A549 (cell line): Measurements from ENCODE around the gene HOATZ. TPM values are rescaled to one million over a fixed set of nuclear protein-coding genes. Genes with fewer than 3 reads are reported as not detected.

Experiments used
- ATAC-seq, 2 experiments: fragments of 200-7000 bp in 1 of 2; fragments of >200 bp in 1 of 2; cut with Nextera tagmentation in 1 of 2; cut with Tn5 transposase in 1 of 2; 3 replicates each; pipeline versions ENCODE4 v1.8.0 to v1.9.1; 2018 to 2020; ENCODE audit warnings: mild to moderate bottlenecking in 1 of 2, moderate library complexity in 1 of 2
- CTCF ChIA-PET: fragments of 300-600 bp; sonication (Branson Sonifier 250); formaldehyde crosslinking; extraction: SDS; loops from one replicate; lab custom pipeline; 2021; ENCODE audit warnings: antibody characterized with exemption, inconsistent platforms; lab: Yijun Ruan, JAX
- POLR2A ChIA-PET: fragments of 350-600 bp; formaldehyde crosslinking; extraction: SDS; loops from one replicate; lab custom pipeline; 2021; ENCODE audit warnings: antibody characterized with exemption, inconsistent platforms; lab: Yijun Ruan, JAX
- DNase-seq, 2 experiments: peaks; one replicate each; pipeline versions ENCODE4 v3.0.0 to v3.0.0-alpha.2; 2011 to 2016; ENCODE audit warnings: low read depth in 1 of 2, low spot score in 1 of 2
- FAIRE-seq: peaks from 2 replicates; lab custom pipeline; 2011; peaks lifted over from hg19 to GRCh38; lab: Jason Lieb, UNC
- H3K27ac ChIP-seq, 2 experiments: fragments of >200 bp; sonication (Bioruptor Twin); formaldehyde crosslinking; 3 replicates each; pipeline ENCODE4 v1.5.1; 2016 to 2017
- H3K4me1 ChIP-seq: fragments of >200 bp; sonication (Bioruptor Twin); formaldehyde crosslinking; 3 replicates; pipeline ENCODE4 v1.6.1; 2016
- H3K4me2 ChIP-seq: fragments of >200 bp; sonication (Bioruptor Twin); formaldehyde crosslinking; 3 replicates; pipeline ENCODE4 v1.6.1; 2016
- H3K4me3 ChIP-seq: fragments of >200 bp; sonication (Bioruptor Twin); formaldehyde crosslinking; 3 replicates; pipeline ENCODE4 v1.5.1; 2016
- H3K9me3 ChIP-seq: fragments of >200 bp; sonication (Bioruptor Twin); formaldehyde crosslinking; 3 replicates; pipeline ENCODE4 v1.6.1; 2016
- BHLHE40 ChIP-seq: IDR thresholded peaks from 2 replicates; pipeline ENCODE4 v1.6.1; 2012; ENCODE audit warnings: low read depth, low read length, inconsistent platforms
- CBX2 ChIP-seq: fragments of 200-600 bp; sonication (generic); IDR thresholded peaks from 2 replicates; pipeline ENCODE4 v1.6.1; 2016; ENCODE audit warnings: low read depth, mild to moderate bottlenecking, borderline replicate concordance
- CBX8 ChIP-seq: fragments of 200-600 bp; sonication (generic); IDR thresholded peaks from 2 replicates; pipeline ENCODE4 v1.6.1; 2016
- CEBPB ChIP-seq, 2 experiments: fragments of >200 bp in 1 of 2; sonication (Bioruptor Twin) in 1 of 2; formaldehyde crosslinking in 1 of 2; IDR thresholded peaks; 2 replicates each; pipeline ENCODE4 v1.6.1; 2012 to 2016
- CHD2 ChIP-seq: fragments of 150-350 bp; IDR thresholded peaks from 2 replicates; pipeline ENCODE4 v1.6.1; 2014; ENCODE audit warnings: low read length; ENCODE audit not compliant: partially characterized antibody
- EHMT2 ChIP-seq: fragments of 200-600 bp; sonication (generic); IDR thresholded peaks from 2 replicates; pipeline ENCODE4 v1.6.1; 2016; ENCODE audit warnings: antibody characterized with exemption, low read depth, mild to moderate bottlenecking, moderate library complexity
- EP300 ChIP-seq, 2 experiments: fragments of >200 bp; sonication (Bioruptor Twin); formaldehyde crosslinking; IDR thresholded peaks; 2 replicates in 1 of 2; 3 replicates in 1 of 2; pipeline ENCODE4 v1.6.1; 2016 to 2017
- ESRRA ChIP-seq: fragments of 150-350 bp; IDR thresholded peaks from 2 replicates; pipeline ENCODE4 v1.6.1; 2014; ENCODE audit warnings: mild to moderate bottlenecking, low read length, borderline replicate concordance
- GATA3 ChIP-seq: IDR thresholded peaks from 2 replicates; pipeline ENCODE4 v1.6.1; 2012; ENCODE audit warnings: borderline replicate concordance
- HDAC2 ChIP-seq: fragments of 200-600 bp; sonication (generic); IDR thresholded peaks from 2 replicates; pipeline ENCODE4 v1.6.1; 2016
- HEYL ChIP-seq: fragments of 250-450 bp; sonication (Bioruptor Pico); IDR thresholded peaks from 2 replicates; pipeline ENCODE4 v1.8.0; 2021; ENCODE audit warnings: mild to moderate bottlenecking, moderate library complexity
- HOXA7 ChIP-seq: fragments of 250-450 bp; sonication (Bioruptor Pico); IDR thresholded peaks from 2 replicates; pipeline ENCODE4 v1.5.0; 2020; ENCODE audit warnings: mild to moderate bottlenecking, moderate library complexity
- JUN ChIP-seq, 2 experiments: fragments of >200 bp; sonication (Bioruptor Twin); formaldehyde crosslinking; IDR thresholded peaks; 2 replicates in 1 of 2; 3 replicates in 1 of 2; pipeline ENCODE4 v1.6.1; 2016 to 2017
- KDM5A ChIP-seq: fragments of 200-600 bp; sonication (generic); IDR thresholded peaks from 2 replicates; pipeline ENCODE4 v1.6.1; 2016; ENCODE audit warnings: antibody characterized with exemption, mild to moderate bottlenecking
- MAFK ChIP-seq: fragments of 450-650 bp; IDR thresholded peaks from 2 replicates; pipeline ENCODE4 v1.6.1; 2014; ENCODE audit not compliant: partially characterized antibody
- MAZ ChIP-seq: fragments of 150-350 bp; IDR thresholded peaks from 2 replicates; pipeline ENCODE4 v1.6.1; 2014; ENCODE audit warnings: antibody characterized with exemption, low read depth, low read length, borderline replicate concordance
- MYC ChIP-seq: IDR thresholded peaks from 2 replicates; pipeline ENCODE4 v1.6.1; 2012; ENCODE audit warnings: mild to moderate bottlenecking, inconsistent platforms, low read length, improper control_type of control experiment, borderline replicate concordance
- NFE2L2 ChIP-seq: fragments of 150-350 bp; conservative IDR thresholded peaks from 2 replicates; pipeline ENCODE4 v1.6.1; 2014; ENCODE audit warnings: low read length
- NR3C1 ChIP-seq: fragments of >200 bp; sonication (Bioruptor Twin); formaldehyde crosslinking; IDR thresholded peaks from 3 replicates; pipeline ENCODE4 v1.6.1; 2017
- PHF8 ChIP-seq: fragments of 200-600 bp; sonication (generic); IDR thresholded peaks from 2 replicates; pipeline ENCODE4 v1.6.1; 2016; ENCODE audit warnings: low read depth, mild to moderate bottlenecking, antibody characterized with exemption, moderate library complexity, borderline replicate concordance
- POLR2AphosphoS2 ChIP-seq: conservative IDR thresholded peaks from 2 replicates; pipeline ENCODE4 v1.6.1; 2012; ENCODE audit warnings: low read length, improper control_type of control experiment, inconsistent platforms
- RAD21 ChIP-seq, 2 experiments: fragments of >200 bp in 1 of 2; sonication (Bioruptor Twin) in 1 of 2; formaldehyde crosslinking in 1 of 2; IDR thresholded peaks in 1 of 2; conservative IDR thresholded peaks in 1 of 2; 2 replicates in 1 of 2; 3 replicates in 1 of 2; pipeline ENCODE4 v1.6.1; 2012 to 2018; ENCODE audit warnings: inconsistent platforms in 1 of 2
- RARB ChIP-seq: fragments of 250-450 bp; sonication (Bioruptor Pico); IDR thresholded peaks from 2 replicates; pipeline ENCODE4 v1.8.0; 2021; ENCODE audit warnings: mild to moderate bottlenecking, moderate library complexity
- RNF2 ChIP-seq: fragments of 200-600 bp; sonication (generic); IDR thresholded peaks from 2 replicates; pipeline ENCODE4 v1.6.1; 2016; ENCODE audit warnings: low read depth, mild to moderate bottlenecking, antibody characterized with exemption, moderate library complexity, borderline replicate concordance
- TFCP2L1 ChIP-seq: fragments of 250-450 bp; sonication (Bioruptor Pico); IDR thresholded peaks from 2 replicates; pipeline ENCODE4 v1.5.0; 2021; ENCODE audit warnings: mild to moderate bottlenecking
- ZC3H11A ChIP-seq: fragments of 450-650 bp; IDR thresholded peaks from 2 replicates; pipeline ENCODE4 v1.6.1; 2014; ENCODE audit warnings: antibody characterized with exemption, mild to moderate bottlenecking
- ZNF302 ChIP-seq: fragments of 250-450 bp; sonication (Bioruptor Pico); IDR thresholded peaks from 2 replicates; pipeline ENCODE4 v1.9.0; 2021; ENCODE audit warnings: inconsistent platforms, mild to moderate bottlenecking, moderate library complexity
- ZSCAN20 ChIP-seq: fragments of 250-450 bp; sonication (Bioruptor Pico); IDR thresholded peaks from 2 replicates; pipeline ENCODE4 v1.8.0; 2022; ENCODE audit warnings: mild to moderate bottlenecking, moderate library complexity
- WGBS: methylation state at CpG from one replicate; pipeline ENCODE4 v1.1.6; 2017; ENCODE audit errors: missing lambda C conversion rate; 5-methylcytosine and 5-hydroxymethylcytosine counted together
- polyA plus RNA-seq, 4 experiments: library from polyadenylated mRNA; depleted of rRNA in 3 of 4; stranded (reverse); fragments of >200 nt; fragmentation: RNase III in 1 of 4; extraction: RNeasy Plus Mini Kit Qiagen cat#74134 plus additional on column Dnase treatment in 1 of 4; gene quantifications; 2 replicates in 3 of 4; 3 replicates in 1 of 4; pipeline ENCODE4 v1.2.3, GENCODE V29; 2011 to 2017
- TF ChIP-seq, protein P1 (sequence below): fragments of >200 bp; sonication (Bioruptor Twin); formaldehyde crosslinking; IDR thresholded peaks from 2 replicates; pipeline ENCODE4 v1.6.1; 2016
- TF ChIP-seq, protein P2 (sequence below): fragments of 450-650 bp; IDR thresholded peaks from 2 replicates; pipeline ENCODE4 v1.6.1; 2014; ENCODE audit warnings: antibody characterized with exemption
- TF ChIP-seq, protein P3 (sequence below): fragments of >200 bp; sonication (Bioruptor Twin); formaldehyde crosslinking; IDR thresholded peaks from 3 replicates; pipeline ENCODE4 v1.5.1; 2016
- TF ChIP-seq, protein P4 (sequence below): fragments of 250-450 bp; sonication (Bioruptor Pico); IDR thresholded peaks from 2 replicates; pipeline ENCODE4 v1.5.0; 2020; ENCODE audit warnings: low read depth, mild to moderate bottlenecking, moderate library complexity
- TF ChIP-seq, protein P5 (sequence below): fragments of >200 bp; sonication (Bioruptor Twin); formaldehyde crosslinking; IDR thresholded peaks from 3 replicates; pipeline ENCODE4 v1.6.1; 2016

Gene HOATZ
- polyA plus RNA-seq, 2 of the 4 experiments (the other 2 are of a cell fraction): not detected

DNA sequence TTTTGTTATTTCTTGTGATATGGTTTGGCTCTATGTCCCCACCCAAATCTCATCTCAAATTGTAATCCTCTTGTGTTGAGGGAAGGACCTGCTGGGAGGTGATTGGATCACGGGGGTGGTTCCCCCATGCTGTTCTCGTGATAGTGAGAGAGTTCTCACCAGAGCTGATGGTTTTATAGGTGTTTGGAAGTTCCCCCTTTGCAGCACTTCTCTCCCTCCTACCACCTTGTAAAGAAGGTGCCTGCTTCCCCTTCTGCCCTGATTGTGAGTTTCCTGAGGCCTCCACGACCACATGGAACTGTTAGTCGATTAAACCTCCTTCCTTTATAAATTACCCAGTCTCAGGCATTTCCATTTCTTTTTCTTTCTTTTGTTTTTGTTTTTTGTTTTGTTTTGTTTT, 63.2 kb downstream of the HOATZ start:
- ChIA-PET POLR2A (no interaction called here), CTCF (no interaction called here)
- ATAC-seq (no peak), FAIRE-seq (no peak), DNase-seq (no peak)
- Histone ChIP-seq H3K4me2 (no peak overlapping the region), H3K4me1 (no peaks in the 10 kb centered on the region), H3K9me3 (no peaks in the 10 kb centered on the region), H3K27ac (no peak overlapping the region), H3K4me3 (no peak overlapping the region)
- 40% methylated on average over 4 of the region's 4 CpGs for WGBS
- TF ChIP-seq POLR2AphosphoS2: no peak
- TF ChIP-seq RARB (CRISPR knock-in tag): no peak
- TF ChIP-seq HEYL (CRISPR knock-in tag): no peak
- no peak for TF ChIP-seq EP300 (IDR thresholded peaks at IDR 0.05)
- no peak for TF ChIP-seq MAFK
- no peak for TF ChIP-seq KDM5A
- TF ChIP-seq, protein P1, sequence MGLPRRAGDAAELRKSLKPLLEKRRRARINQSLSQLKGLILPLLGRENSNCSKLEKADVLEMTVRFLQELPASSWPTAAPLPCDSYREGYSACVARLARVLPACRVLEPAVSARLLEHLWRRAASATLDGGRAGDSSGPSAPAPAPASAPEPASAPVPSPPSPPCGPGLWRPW: no peak
- TF ChIP-seq CEBPB (IDR thresholded peaks at IDR 0.05): no peak
- no peak for TF ChIP-seq BHLHE40
- TF ChIP-seq, protein P2, sequence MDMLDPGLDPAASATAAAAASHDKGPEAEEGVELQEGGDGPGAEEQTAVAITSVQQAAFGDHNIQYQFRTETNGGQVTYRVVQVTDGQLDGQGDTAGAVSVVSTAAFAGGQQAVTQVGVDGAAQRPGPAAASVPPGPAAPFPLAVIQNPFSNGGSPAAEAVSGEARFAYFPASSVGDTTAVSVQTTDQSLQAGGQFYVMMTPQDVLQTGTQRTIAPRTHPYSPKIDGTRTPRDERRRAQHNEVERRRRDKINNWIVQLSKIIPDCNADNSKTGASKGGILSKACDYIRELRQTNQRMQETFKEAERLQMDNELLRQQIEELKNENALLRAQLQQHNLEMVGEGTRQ: no peak
- no peak for TF ChIP-seq CBX2
- no peak for TF ChIP-seq GATA3
- TF ChIP-seq JUN (IDR thresholded peaks at IDR 0.05): no peak
- no peak for TF ChIP-seq ZSCAN20 (CRISPR knock-in tag)
- TF ChIP-seq CHD2: no peak
- no peak for TF ChIP-seq HDAC2
- TF ChIP-seq PHF8: no peak
- no peak for TF ChIP-seq RNF2

DNA sequence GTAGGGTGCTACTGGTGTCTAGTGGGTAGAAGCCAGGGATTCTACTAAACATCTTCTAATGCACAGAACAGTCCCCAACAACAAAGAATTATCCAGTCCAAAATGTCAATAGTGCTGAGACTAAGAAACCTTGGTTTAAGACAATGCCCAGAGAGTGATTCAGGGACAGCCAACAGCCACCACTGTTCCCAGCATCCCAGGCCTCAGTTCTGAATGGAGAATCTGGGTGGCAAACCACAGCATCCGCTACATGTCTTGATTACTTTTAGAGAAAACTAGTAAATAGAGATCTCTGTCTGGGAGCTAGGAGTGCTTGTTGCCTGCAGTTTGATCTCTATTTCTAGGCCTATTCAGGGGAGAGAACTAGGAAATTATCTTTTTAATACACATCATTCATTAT, 66.8 kb downstream of the HOATZ start:
- 100% methylated on average over 1 of the region's 1 CpG for WGBS
- no peak for TF ChIP-seq ZC3H11A
- TF ChIP-seq MAZ: no peak
- no peak for TF ChIP-seq HOXA7 (CRISPR knock-in tag)
- no peak for TF ChIP-seq CEBPB (IDR thresholded peaks at IDR 0.05)
- no peak for TF ChIP-seq HEYL (CRISPR knock-in tag)
- no peak for ATAC-seq
- no peak overlapping the region for H3K4me3 ChIP-seq
- no peaks in the 10 kb centered on the region for H3K9me3 ChIP-seq
- no peak overlapping the region for H3K4me2 ChIP-seq
- H3K4me1 ChIP-seq: no peaks in the 10 kb centered on the region
- ChIA-PET CTCF (no interaction called here), POLR2A (no interaction called here)
- FAIRE-seq: no peak
- no peak overlapping the region for H3K27ac ChIP-seq
- DNase-seq: no peak

DNA sequence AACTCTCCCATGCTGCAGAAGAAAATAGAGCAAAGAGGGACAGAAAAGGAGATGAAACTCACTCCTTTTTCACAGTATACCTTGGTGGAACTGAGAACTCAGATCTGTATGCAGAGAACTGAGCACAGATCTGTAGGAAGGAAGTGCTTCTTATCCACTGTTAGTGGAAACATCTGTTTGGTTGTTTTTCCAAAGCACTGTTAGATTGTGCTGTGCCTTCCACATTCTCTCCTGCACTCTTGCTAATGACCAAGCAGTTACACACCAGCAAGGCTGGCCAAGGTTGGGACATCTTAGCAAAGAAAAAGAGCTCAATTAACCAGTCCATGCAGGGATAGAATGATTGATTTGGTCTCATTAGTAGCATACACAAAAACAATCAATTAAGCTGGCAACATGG, 67.6 kb downstream of the HOATZ start:
- Histone ChIP-seq H3K27ac (no peak overlapping the region), H3K4me1 (no peaks in the 10 kb centered on the region), H3K4me3 (no peak overlapping the region), H3K9me3 (no peaks in the 10 kb centered on the region), H3K4me2 (no peak overlapping the region)
- CTCF ChIA-PET: interaction anchor here (0.6 to 1.2 kb wide), 4 partner anchors 22 to 306 kb away, joined by 3 to 8 read pairs (median 4); no protein-coding TSS in a partner anchor
- ATAC-seq (no peak), FAIRE-seq (no peak), DNase-seq (no peak)
- POLR2A ChIA-PET: no interaction called here
- no peak for TF ChIP-seq MAZ
- TF ChIP-seq RAD21 (conservative IDR thresholded peaks at IDR 0.05 in 1 of 2, IDR thresholded peaks at IDR 0.05 in 1 of 2): no peak
- TF ChIP-seq, protein P3, sequence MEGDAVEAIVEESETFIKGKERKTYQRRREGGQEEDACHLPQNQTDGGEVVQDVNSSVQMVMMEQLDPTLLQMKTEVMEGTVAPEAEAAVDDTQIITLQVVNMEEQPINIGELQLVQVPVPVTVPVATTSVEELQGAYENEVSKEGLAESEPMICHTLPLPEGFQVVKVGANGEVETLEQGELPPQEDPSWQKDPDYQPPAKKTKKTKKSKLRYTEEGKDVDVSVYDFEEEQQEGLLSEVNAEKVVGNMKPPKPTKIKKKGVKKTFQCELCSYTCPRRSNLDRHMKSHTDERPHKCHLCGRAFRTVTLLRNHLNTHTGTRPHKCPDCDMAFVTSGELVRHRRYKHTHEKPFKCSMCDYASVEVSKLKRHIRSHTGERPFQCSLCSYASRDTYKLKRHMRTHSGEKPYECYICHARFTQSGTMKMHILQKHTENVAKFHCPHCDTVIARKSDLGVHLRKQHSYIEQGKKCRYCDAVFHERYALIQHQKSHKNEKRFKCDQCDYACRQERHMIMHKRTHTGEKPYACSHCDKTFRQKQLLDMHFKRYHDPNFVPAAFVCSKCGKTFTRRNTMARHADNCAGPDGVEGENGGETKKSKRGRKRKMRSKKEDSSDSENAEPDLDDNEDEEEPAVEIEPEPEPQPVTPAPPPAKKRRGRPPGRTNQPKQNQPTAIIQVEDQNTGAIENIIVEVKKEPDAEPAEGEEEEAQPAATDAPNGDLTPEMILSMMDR: no peak
- TF ChIP-seq EHMT2: no peak
- TF ChIP-seq NFE2L2: no peak
- no peak for TF ChIP-seq ZNF302 (CRISPR knock-in tag)
- no peak for TF ChIP-seq MYC
- TF ChIP-seq TFCP2L1 (CRISPR knock-in tag): no peak
- no peak for TF ChIP-seq NR3C1
- TF ChIP-seq, protein P4, sequence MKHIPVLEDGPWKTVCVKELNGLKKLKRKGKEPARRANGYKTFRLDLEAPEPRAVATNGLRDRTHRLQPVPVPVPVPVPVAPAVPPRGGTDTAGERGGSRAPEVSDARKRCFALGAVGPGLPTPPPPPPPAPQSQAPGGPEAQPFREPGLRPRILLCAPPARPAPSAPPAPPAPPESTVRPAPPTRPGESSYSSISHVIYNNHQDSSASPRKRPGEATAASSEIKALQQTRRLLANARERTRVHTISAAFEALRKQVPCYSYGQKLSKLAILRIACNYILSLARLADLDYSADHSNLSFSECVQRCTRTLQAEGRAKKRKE (CRISPR knock-in tag): no peak
- TF ChIP-seq CBX8: no peak
- no peak for TF ChIP-seq JUN (IDR thresholded peaks at IDR 0.05)
- TF ChIP-seq RARB (CRISPR knock-in tag): no peak
- TF ChIP-seq, protein P5, sequence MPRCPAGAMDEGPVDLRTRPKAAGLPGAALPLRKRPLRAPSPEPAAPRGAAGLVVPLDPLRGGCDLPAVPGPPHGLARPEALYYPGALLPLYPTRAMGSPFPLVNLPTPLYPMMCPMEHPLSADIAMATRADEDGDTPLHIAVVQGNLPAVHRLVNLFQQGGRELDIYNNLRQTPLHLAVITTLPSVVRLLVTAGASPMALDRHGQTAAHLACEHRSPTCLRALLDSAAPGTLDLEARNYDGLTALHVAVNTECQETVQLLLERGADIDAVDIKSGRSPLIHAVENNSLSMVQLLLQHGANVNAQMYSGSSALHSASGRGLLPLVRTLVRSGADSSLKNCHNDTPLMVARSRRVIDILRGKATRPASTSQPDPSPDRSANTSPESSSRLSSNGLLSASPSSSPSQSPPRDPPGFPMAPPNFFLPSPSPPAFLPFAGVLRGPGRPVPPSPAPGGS: no peak
- TF ChIP-seq ESRRA: no peak
- TF ChIP-seq, protein P1: no peak
- no peak for TF ChIP-seq HDAC2
